Stimulated activated CD8-positive, alpha-beta memory T cell treated with anti-CD3 and anti-CD28 coated beads, Interleukin-2, amount 100 ng/mL, for 48 hours (primary cell): Measurements from ENCODE around the gene ANKRD40CL.

Experiments
- DNase-seq, 2 donors: peaks; one replicate each; pipeline ENCODE4 v3.0.0-alpha.2; 2020; ENCODE audit warnings: low read depth in 2 of 2

Gene ANKRD40CL

DNA sequence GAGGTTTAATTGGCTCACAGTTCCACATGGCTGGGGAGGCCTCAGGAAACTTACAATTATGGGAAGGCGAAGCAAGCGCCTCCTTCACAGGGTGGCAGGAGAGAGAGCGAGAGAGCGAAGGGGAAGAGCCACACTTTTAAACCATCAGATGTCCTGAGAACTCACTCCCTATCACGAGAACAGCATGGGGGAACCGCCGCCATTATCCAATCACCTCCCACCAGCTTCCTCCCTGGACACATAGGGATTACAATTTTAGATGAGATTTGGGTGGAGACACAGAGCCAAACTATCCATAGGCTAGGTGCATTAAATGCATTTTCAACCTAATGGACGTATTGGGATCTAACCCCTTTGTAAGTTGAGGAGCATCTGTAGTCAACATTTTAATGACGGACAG lies 54.7 kb downstream of the ANKRD40CL start:
- DNase-seq: no peak
